ENCODE data around the gene COMT.

DNA sequence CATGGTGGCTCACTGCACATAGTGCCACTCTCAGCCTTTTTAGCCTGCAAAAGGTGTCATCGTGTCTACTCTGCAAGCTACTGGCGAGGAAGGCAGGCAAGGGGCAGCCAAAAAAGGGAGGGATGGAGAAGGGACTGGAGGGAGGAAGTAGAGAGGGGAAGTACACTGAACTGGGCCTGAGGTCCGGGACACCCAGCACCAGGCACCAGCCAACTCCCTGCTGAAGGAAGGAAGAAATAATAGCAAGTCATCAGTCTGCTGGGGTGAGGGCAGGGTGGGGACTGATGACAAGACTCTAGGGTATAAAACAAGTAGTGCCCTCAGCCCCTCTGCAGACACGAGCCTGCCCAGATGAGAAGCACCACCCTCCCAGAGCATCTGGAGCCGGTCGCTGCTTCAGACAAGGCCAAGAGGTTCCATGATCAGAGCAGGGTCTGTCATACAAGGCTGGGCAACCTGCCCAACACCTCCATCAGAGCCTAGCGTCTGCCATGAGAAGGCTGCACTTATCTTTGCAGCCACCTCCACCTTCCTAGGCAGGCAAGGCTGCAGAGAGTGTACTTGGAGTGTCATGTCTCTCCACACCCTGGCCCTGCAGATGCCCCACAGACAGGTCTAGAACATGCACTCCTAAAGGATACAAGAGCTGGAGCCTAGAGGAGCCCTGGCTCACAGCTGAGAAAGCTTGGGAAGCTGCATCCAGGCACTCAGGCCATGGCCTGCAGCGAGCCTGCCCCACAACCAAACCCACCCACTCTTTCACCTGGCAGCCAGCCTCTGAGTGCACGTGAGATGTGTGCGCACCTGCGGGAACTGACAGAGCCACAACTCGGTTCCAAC is 9.0 kb upstream of the COMT start:
- TF ChIP-seq POLR2AphosphoS5 (IDR thresholded peaks at IDR 0.05; ENCODE audit: borderline replicate concordance, low read depth, low read length) (no peak), EZH2 (IDR thresholded peaks at IDR 0.05) (no peak)
